Stimulated activated CD8-positive, alpha-beta memory T cell treated with anti-CD3 and anti-CD28 coated beads, Interleukin-2, amount 100 ng/mL, for 48 hours (primary cell): Measurements from ENCODE around the gene SEPTIN2.
"Not testable (repeated sequence)": the region's sequence is repeated elsewhere in the genome, so short reads cannot be mapped to it uniquely, and the experiment has no call there.

ENCODE experiments used
- DNase-seq, 2 donors: peaks; one replicate each; pipeline ENCODE4 v3.0.0-alpha.2; 2020; ENCODE audit warnings: low read depth in 2 of 2

SEPTIN2 gene

GRCh38 chr2:241315879-241316631 lies at the start of gene SEPTIN2:
SEPTIN2 (plus strand) TSS chr2:241315925; CDS start chr2:241324233, 8,308 bp downstream.
- peak; percentile 55 to 69 for DNase-seq

GRCh38 chr2:241267249-241268067 lies 48.3 kb upstream of the SEPTIN2 start:
- no peak for DNase-seq

- DNase-seq: no peak
Observed at GRCh38 chr2:241268306-241268705, 47.4 kb upstream of the SEPTIN2 start.

- no peak for DNase-seq
Observed at GRCh38 chr2:241268716-241269445, 46.8 kb upstream of the SEPTIN2 start.

- DNase-seq: no peak
Observed at GRCh38 chr2:241269707-241270520, 45.8 kb upstream of the SEPTIN2 start.

- DNase-seq: no peak
Observed at GRCh38 chr2:241270531-241270930, 45.2 kb upstream of the SEPTIN2 start.

GRCh38 chr2:241271706-241272302 lies 43.9 kb upstream of the SEPTIN2 start:
- DNase-seq: peak; percentile 40 to 42

GRCh38 chr2:241272303-241273209 lies 43.2 kb upstream of the SEPTIN2 start:
- peak; percentile 56 to 60 for DNase-seq

- no peak for DNase-seq
Observed at GRCh38 chr2:241273210-241274020, 42.3 kb upstream of the SEPTIN2 start.

GRCh38 chr2:241274127-241274526 lies 41.6 kb upstream of the SEPTIN2 start:
- DNase-seq: no peak

GRCh38 chr2:241275504-241275903 lies 40.2 kb upstream of the SEPTIN2 start:
- DNase-seq: no peak

- DNase-seq: no peak
Observed at GRCh38 chr2:241275910-241276309, 39.8 kb upstream of the SEPTIN2 start.

GRCh38 chr2:241278306-241278705 lies 37.4 kb upstream of the SEPTIN2 start:
- DNase-seq: not testable (repeated sequence)

GRCh38 chr2:241279413-241279812 lies 36.3 kb upstream of the SEPTIN2 start:
- no peak for DNase-seq

- DNase-seq: no peak
Observed at GRCh38 chr2:241279828-241280227, 35.9 kb upstream of the SEPTIN2 start.

- no peak for DNase-seq
Observed at GRCh38 chr2:241280291-241280690, 35.4 kb upstream of the SEPTIN2 start.

GRCh38 chr2:241282555-241282954 lies 33.2 kb upstream of the SEPTIN2 start:
- no peak for DNase-seq

- no peak for DNase-seq
Observed at GRCh38 chr2:241285596-241285995, 30.1 kb upstream of the SEPTIN2 start.
